ENCODE data around the gene GPR84.

The GPR84 gene

GRCh38 chr12:54393207-54393609 is 28.9 kb upstream of the GPR84 start:
- TF ChIP-seq EZH2phosphoT487 (IDR thresholded peaks at IDR 0.05; ENCODE audit: low read length) (no peak), CTCF (IDR thresholded peaks at IDR 0.05; ENCODE audit: low read length) (no peak), EZH2 (optimal IDR thresholded peaks at IDR 0.05; ENCODE audit: low read depth, low read length) (no peak)
- Histone ChIP-seq H2AFZ (ENCODE audit: low read length) (no peak overlapping the region), H3F3A (ENCODE audit: insufficient read depth, low read length) (no peaks in the 10 kb centered on the region), H3K9me2 (replicated peaks; ENCODE audit: insufficient read depth, low read length) (no peaks in the 10 kb centered on the region), H3K27me3 (replicated peaks; ENCODE audit: insufficient read depth, low read length) (no peaks in the 10 kb centered on the region), H3K36me3 (replicated peaks; ENCODE audit: insufficient read depth, low read length) (no peaks in the 10 kb centered on the region), H3K79me2 (ENCODE audit: low read length) (no peaks in the 10 kb centered on the region), H3K4me2 (ENCODE audit: low read depth, low read length) (no peak overlapping the region), H4K20me1 (ENCODE audit: insufficient read depth, low read length) (no peaks in the 10 kb centered on the region), H3K9ac (ENCODE audit: low read length) (no peak overlapping the region), H3K9me3 (replicated peaks; ENCODE audit: insufficient read depth, low read length) (no peaks in the 10 kb centered on the region), H3K27ac (ENCODE audit: low read length) (no peak overlapping the region), H3K4me3 (ENCODE audit: low read length) (no peak overlapping the region), H3K4me1 (ENCODE audit: low read length) (0 out of 2 replicates have a peak, but pooled peaks cover 3% of the 10 kb centered on the region)
- no peak for DNase-seq

GRCh38 chr12:54392485-54393206 is 28.4 kb upstream of the GPR84 start:
- Histone ChIP-seq H3K27ac (ENCODE audit: low read length) (no peak overlapping the region), H3K36me3 (replicated peaks; ENCODE audit: insufficient read depth, low read length) (no peaks in the 10 kb centered on the region), H2AFZ (ENCODE audit: low read length) (no peak overlapping the region), H3K9ac (ENCODE audit: low read length) (no peak overlapping the region), H3K9me2 (replicated peaks; ENCODE audit: insufficient read depth, low read length) (no peaks in the 10 kb centered on the region), H3K4me2 (ENCODE audit: low read depth, low read length) (no peak overlapping the region), H3K9me3 (replicated peaks; ENCODE audit: insufficient read depth, low read length) (no peaks in the 10 kb centered on the region), H3K4me1 (ENCODE audit: low read length) (0 out of 2 replicates have a peak, but pooled peaks cover 3% of the 10 kb centered on the region), H3F3A (ENCODE audit: insufficient read depth, low read length) (no peaks in the 10 kb centered on the region), H3K27me3 (replicated peaks; ENCODE audit: insufficient read depth, low read length) (no peaks in the 10 kb centered on the region), H3K4me3 (ENCODE audit: low read length) (no peak overlapping the region), H4K20me1 (ENCODE audit: insufficient read depth, low read length) (no peaks in the 10 kb centered on the region), H3K79me2 (ENCODE audit: low read length) (no peaks in the 10 kb centered on the region)
- DNase-seq = no peak
- TF ChIP-seq CTCF (IDR thresholded peaks at IDR 0.05; ENCODE audit: low read length) (no peak), EZH2 (optimal IDR thresholded peaks at IDR 0.05; ENCODE audit: low read depth, low read length) (no peak), EZH2phosphoT487 (IDR thresholded peaks at IDR 0.05; ENCODE audit: low read length) (no peak)

GRCh38 chr12:54390668-54391551 is 26.6 kb upstream of the GPR84 start:
- H3F3A ChIP-seq (ENCODE audit: insufficient read depth, low read length) = no peaks in the 10 kb centered on the region
- no peaks in the 10 kb centered on the region for H3K9me3 ChIP-seq (replicated peaks; ENCODE audit: insufficient read depth, low read length)
- peak overlapping the region; percentile 88 for H3K4me2 ChIP-seq (ENCODE audit: low read depth, low read length)
- no peak overlapping the region for H3K27ac ChIP-seq (ENCODE audit: low read length)
- 0 out of 2 replicates have a peak, but pooled peaks cover 3% of the 10 kb centered on the region for H3K4me1 ChIP-seq (ENCODE audit: low read length)
- H3K79me2 ChIP-seq (ENCODE audit: low read length) = no peaks in the 10 kb centered on the region
- DNase-seq = peak; percentile 61
- no peak for TF ChIP-seq EZH2phosphoT487 (IDR thresholded peaks at IDR 0.05; ENCODE audit: low read length)
- TF ChIP-seq EZH2 (optimal IDR thresholded peaks at IDR 0.05; ENCODE audit: low read depth, low read length) = no peak
- TF ChIP-seq CTCF (IDR thresholded peaks at IDR 0.05; ENCODE audit: low read length) = peak; percentile 24
- H4K20me1 ChIP-seq (ENCODE audit: insufficient read depth, low read length) = no peaks in the 10 kb centered on the region
- no peak overlapping the region; the same call in 1 of the 2 replicates for H3K9ac ChIP-seq (ENCODE audit: low read length)
- no peaks in the 10 kb centered on the region for H3K27me3 ChIP-seq (replicated peaks; ENCODE audit: insufficient read depth, low read length)
- H3K4me3 ChIP-seq (ENCODE audit: low read length) = peak overlapping the region; percentile 57
- peak overlapping the region; percentile 86 for H2AFZ ChIP-seq (ENCODE audit: low read length)
- H3K9me2 ChIP-seq (replicated peaks; ENCODE audit: insufficient read depth, low read length) = no peaks in the 10 kb centered on the region
- no peaks in the 10 kb centered on the region for H3K36me3 ChIP-seq (replicated peaks; ENCODE audit: insufficient read depth, low read length)

All from MM.1S (cell line).